OCI-LY7 (cell line): Measurements from ENCODE around the gene SYCP3.

Source experiments
- EZH2phosphoT487 ChIP-seq: fragments of 200-600 bp; sonication (generic); IDR thresholded peaks from 2 replicates; pipeline ENCODE4 v1.6.1; 2018; ENCODE audit warnings: low read depth, borderline replicate concordance, mild to moderate bottlenecking, mixed run types, antibody characterized with exemption, low read length, moderate library complexity, mixed read lengths
- TF ChIP-seq, protein P1 (sequence below): fragments of 200-600 bp; sonication (generic); conservative IDR thresholded peaks from 2 replicates; pipeline ENCODE4 v1.5.1; 2014; ENCODE audit warnings: mild to moderate bottlenecking, antibody characterized with exemption, low read length, moderate library complexity, mixed read lengths

- no peak for TF ChIP-seq EZH2phosphoT487
- TF ChIP-seq, protein P1, sequence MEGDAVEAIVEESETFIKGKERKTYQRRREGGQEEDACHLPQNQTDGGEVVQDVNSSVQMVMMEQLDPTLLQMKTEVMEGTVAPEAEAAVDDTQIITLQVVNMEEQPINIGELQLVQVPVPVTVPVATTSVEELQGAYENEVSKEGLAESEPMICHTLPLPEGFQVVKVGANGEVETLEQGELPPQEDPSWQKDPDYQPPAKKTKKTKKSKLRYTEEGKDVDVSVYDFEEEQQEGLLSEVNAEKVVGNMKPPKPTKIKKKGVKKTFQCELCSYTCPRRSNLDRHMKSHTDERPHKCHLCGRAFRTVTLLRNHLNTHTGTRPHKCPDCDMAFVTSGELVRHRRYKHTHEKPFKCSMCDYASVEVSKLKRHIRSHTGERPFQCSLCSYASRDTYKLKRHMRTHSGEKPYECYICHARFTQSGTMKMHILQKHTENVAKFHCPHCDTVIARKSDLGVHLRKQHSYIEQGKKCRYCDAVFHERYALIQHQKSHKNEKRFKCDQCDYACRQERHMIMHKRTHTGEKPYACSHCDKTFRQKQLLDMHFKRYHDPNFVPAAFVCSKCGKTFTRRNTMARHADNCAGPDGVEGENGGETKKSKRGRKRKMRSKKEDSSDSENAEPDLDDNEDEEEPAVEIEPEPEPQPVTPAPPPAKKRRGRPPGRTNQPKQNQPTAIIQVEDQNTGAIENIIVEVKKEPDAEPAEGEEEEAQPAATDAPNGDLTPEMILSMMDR, result peak; percentile 81
These were observed 40.4 kb downstream of the SYCP3 start for GRCh38 chr12:101698800-101699347.
